Measurements from ENCODE around the gene TPSG1. TPM values are rescaled to one million over a fixed set of nuclear protein-coding genes. Genes with fewer than 3 reads are reported as not detected.

TPSG1 gene
- total RNA-seq, 2 donors from 2014 or later, result 32.6 to 34.3 TPM

DNA sequence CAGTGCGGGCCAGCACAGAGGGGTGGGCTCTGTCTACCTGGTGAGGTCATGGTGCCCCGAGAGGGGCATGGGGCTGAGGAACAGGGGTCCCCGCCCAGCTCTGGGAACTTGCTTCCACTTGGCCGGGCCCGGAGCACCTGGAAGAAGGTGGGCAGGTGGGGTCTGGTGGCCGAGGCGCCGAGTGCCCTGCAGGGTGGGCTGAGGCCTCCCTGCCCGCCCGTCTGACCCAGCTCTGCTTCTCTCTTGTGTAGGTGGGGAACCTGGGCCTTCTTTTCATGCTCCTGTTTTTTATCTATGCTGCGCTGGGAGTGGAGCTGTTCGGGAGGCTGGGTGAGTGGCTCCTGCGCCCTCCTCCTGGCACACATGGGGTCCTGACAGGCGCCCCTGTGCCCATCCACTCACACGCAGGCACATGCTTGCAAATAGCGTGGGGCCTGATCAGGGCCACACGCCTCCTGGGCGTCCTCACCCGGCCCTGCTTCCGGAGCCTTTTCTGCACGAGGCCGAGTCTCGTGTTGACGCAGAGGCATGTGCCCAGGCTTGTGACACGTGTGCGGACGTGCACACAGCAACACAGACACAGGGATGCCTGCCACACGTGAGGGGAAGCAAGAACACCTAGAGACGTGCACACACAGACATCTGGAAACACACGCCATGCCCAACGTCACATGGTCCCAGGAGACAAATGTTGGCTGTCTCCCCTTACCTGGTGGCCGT is 8.2 kb downstream of the TPSG1 start:
- intact Hi-C loops (cut with DNase I), result no loop called here
- no peak for DNase-seq
- no peaks in the 10 kb centered on the region for H3K36me3 ChIP-seq
- H3K27me3 ChIP-seq, result no peaks in the 10 kb centered on the region
- no peak overlapping the region for H3K27ac ChIP-seq
- H3K9me3 ChIP-seq, result no peaks in the 10 kb centered on the region
- TF ChIP-seq, protein P1, sequence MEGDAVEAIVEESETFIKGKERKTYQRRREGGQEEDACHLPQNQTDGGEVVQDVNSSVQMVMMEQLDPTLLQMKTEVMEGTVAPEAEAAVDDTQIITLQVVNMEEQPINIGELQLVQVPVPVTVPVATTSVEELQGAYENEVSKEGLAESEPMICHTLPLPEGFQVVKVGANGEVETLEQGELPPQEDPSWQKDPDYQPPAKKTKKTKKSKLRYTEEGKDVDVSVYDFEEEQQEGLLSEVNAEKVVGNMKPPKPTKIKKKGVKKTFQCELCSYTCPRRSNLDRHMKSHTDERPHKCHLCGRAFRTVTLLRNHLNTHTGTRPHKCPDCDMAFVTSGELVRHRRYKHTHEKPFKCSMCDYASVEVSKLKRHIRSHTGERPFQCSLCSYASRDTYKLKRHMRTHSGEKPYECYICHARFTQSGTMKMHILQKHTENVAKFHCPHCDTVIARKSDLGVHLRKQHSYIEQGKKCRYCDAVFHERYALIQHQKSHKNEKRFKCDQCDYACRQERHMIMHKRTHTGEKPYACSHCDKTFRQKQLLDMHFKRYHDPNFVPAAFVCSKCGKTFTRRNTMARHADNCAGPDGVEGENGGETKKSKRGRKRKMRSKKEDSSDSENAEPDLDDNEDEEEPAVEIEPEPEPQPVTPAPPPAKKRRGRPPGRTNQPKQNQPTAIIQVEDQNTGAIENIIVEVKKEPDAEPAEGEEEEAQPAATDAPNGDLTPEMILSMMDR (IDR thresholded peaks at IDR 0.05), result no peak
- no peak overlapping the region for H3K4me3 ChIP-seq
- H3K4me1 ChIP-seq, result no peaks in the 10 kb centered on the region
- no peak overlapping the region for H3K9ac ChIP-seq (ENCODE audit: low read depth in 2 of 2, low read length in 2 of 2)

DNA sequence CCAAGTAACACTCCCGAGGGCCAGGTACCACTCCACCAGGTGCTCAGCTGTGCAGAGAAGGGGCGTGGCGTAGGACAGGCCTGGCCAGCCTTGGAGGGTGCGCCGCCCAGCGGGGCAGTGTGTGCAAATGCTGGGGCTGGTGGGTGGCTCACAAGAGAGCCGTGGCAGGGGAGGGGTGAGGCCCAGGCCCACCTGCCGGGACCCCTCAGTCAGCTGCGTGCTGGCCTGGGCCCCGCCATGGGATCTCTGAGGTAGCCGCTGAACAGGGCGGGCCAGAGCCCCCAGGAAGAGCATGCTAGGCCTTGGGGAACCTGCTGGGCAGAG is 8.8 kb downstream of the TPSG1 start:
- H3K27ac ChIP-seq, result no peak overlapping the region
- no peaks in the 10 kb centered on the region for H3K36me3 ChIP-seq
- intact Hi-C loops (cut with DNase I), result no loop called here
- DNase-seq, result no peak
- TF ChIP-seq, protein P1 (IDR thresholded peaks at IDR 0.05), result no peak
- no peaks in the 10 kb centered on the region for H3K9me3 ChIP-seq
- no peaks in the 10 kb centered on the region for H3K4me1 ChIP-seq
- H3K9ac ChIP-seq (ENCODE audit: low read depth in 2 of 2, low read length in 2 of 2), result no peak overlapping the region
- H3K4me3 ChIP-seq, result no peak overlapping the region
- no peaks in the 10 kb centered on the region for H3K27me3 ChIP-seq

DNA sequence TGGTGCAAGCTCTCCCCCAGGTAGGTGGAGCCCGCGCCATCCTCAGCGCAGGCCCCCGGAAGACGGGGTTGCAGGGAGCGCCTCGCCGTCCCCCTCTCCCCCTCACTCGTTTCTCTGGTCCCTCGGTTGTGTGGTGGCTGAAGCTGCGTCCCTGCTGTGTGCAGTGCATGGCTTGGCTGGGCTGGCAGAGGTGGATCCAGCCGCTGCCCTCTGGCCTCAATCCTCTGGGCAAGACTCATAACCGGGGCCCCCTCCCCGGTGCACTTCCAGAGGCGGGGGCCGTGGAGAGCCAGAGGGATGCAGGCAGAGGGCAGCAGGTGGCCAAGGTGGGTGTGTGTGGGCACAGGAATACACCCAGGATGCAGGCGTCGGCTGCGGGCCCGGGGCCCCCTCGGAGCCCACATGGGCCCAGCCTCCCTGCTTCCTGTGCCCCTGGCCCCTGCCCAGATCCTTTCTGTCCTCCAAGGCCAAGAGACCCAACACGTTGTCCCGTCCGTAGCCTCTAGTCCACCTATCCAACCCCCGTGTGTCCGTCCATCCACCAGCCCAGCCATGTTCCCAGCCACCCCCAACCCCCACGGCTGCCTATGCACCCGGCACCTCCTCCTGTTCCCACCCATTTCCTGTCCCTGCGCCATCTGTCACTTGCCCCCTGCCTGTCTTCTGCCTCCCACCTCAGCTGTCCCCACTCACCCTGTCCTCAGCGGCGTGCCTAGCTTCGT is 9.3 kb downstream of the TPSG1 start:
- H3K4me3 ChIP-seq, result no peak overlapping the region
- H3K27ac ChIP-seq, result no peak overlapping the region
- no peaks in the 10 kb centered on the region for H3K4me1 ChIP-seq
- no peaks in the 10 kb centered on the region for H3K27me3 ChIP-seq
- TF ChIP-seq, protein P1 (IDR thresholded peaks at IDR 0.05), result no peak
- no peaks in the 10 kb centered on the region for H3K9me3 ChIP-seq
- H3K36me3 ChIP-seq, result no peaks in the 10 kb centered on the region
- no peak overlapping the region for H3K9ac ChIP-seq (ENCODE audit: low read depth in 2 of 2, low read length in 2 of 2)
- intact Hi-C loops (cut with DNase I), result no loop called here
- DNase-seq, result no peak

DNA sequence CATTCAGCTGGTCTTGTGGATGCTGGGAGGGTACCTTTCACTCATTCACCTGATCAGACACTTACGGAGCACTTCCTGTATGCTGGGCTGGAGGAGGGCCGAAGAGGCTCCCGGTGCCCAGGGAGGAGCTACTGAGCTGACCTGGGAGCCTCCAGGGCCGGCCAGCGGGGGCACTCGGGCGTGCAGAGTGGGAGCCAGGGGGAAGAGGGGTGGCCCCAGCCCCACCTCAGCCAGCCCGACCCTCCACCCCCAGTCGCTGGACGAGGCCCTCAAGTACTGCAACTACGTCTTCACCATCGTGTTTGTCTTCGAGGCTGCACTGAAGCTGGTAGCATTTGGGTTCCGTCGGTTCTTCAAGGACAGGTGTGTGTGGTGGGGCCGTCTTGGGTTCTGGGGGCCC is 10.3 kb downstream of the TPSG1 start:
- TF ChIP-seq, protein P1 (IDR thresholded peaks at IDR 0.05), result no peak
- H3K27ac ChIP-seq, result no peak overlapping the region
- no peak overlapping the region for H3K9ac ChIP-seq (ENCODE audit: low read depth in 2 of 2, low read length in 2 of 2)
- DNase-seq, result no peak
- H3K27me3 ChIP-seq, result no peaks in the 10 kb centered on the region
- no peaks in the 10 kb centered on the region for H3K9me3 ChIP-seq
- intact Hi-C loops (cut with DNase I), result no loop called here
- no peak overlapping the region for H3K4me3 ChIP-seq
- no peaks in the 10 kb centered on the region for H3K4me1 ChIP-seq
- no peaks in the 10 kb centered on the region for H3K36me3 ChIP-seq

DNA sequence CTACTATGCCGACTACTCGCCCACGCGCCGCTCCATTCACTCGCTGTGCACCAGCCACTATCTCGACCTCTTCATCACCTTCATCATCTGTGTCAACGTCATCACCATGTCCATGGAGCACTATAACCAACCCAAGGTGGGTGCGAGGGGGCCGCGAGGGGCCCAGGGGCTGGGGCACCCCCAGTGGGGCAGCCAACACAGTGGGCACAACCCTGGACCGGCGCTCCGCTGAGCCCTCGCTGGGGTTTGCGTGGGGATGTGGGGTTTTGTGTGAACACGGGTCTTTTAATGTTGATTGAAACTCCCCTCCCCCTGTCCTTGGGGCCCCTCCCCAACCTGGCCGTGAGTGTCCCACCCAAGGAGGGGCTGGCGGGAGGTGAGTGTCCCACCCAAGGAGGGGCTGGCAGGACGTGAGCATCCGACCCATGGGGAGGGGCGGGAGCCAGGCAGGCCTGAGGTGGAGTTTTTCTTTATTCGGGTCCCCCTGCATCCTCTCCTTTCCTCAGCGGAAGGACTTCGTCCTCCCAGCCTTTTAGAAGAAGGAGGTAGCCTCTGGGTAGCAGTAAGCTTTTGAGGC is 11.2 kb downstream of the TPSG1 start:
- Histone ChIP-seq H3K36me3 (no peaks in the 10 kb centered on the region), H3K4me1 (no peaks in the 10 kb centered on the region), H3K27ac (no peak overlapping the region), H3K27me3 (no peaks in the 10 kb centered on the region), H3K9ac (ENCODE audit: low read depth in 2 of 2, low read length in 2 of 2) (no peak overlapping the region), H3K9me3 (no peaks in the 10 kb centered on the region), H3K4me3 (no peak overlapping the region)
- intact Hi-C loops (cut with DNase I), result no loop called here
- no peak for DNase-seq
- TF ChIP-seq, protein P1 (IDR thresholded peaks at IDR 0.05), result no peak

Measured in colonic mucosa (tissue), 4 donors.